GM12875 (cell line): ENCODE results near the gene ZBTB47.

Experiments used
- H3K4me3 ChIP-seq: one replicate; pipeline ENCODE4 v1.5.1; 2011; ENCODE audit warnings: low read depth, low read length, control low read depth
- TF ChIP-seq, protein P1 (sequence below): IDR thresholded peaks from 2 replicates; pipeline ENCODE4 v1.5.1; 2011; ENCODE audit warnings: low read depth, mild to moderate bottlenecking, control low read depth, inconsistent platforms, low read length, moderate library complexity, borderline replicate concordance; ENCODE audit not compliant: insufficient read depth

Gene ZBTB47

DNA sequence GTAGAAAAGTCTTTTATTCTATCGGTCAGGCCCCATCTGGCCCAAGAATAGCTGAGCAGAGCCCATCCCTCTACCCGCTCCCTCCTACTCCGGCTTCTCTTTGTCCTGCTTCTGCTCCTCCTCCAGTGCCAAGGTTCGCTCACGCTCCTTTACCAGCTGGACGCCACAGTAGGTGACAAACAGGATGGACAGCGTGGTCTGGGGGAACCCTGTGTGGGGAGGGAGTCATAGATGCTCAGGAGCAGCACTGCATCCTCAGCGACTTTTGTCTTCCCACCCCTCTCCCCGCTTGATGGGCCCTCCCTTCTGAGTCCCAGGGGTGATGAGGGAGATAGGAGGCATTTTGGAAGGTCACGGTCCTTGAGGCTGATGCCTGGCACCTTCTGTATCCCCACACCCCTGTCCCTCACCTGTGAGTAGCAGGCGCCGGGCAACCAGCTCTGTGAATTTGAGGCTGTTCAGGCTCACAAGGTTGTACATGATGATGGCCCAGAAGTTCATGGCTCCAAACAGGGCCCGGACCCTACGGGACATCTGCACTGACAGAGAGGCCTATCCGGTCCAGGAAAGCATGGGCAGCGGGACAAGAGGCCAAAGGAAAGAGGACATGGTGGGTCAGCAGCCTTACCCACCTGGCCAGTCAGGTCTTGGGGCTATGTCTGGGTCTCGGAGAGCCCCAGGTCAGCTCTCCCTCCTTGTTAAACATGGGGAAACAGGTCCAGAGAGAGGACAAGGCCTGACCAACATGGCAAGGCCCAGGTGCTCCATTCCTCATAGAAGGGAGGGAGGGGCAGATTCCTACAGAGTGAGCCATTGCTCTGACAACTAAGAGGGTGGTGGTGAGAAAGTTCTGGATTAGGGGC lies 39.4 kb downstream of the ZBTB47 start:
- no peak overlapping the region for H3K4me3 ChIP-seq
- TF ChIP-seq, protein P1, sequence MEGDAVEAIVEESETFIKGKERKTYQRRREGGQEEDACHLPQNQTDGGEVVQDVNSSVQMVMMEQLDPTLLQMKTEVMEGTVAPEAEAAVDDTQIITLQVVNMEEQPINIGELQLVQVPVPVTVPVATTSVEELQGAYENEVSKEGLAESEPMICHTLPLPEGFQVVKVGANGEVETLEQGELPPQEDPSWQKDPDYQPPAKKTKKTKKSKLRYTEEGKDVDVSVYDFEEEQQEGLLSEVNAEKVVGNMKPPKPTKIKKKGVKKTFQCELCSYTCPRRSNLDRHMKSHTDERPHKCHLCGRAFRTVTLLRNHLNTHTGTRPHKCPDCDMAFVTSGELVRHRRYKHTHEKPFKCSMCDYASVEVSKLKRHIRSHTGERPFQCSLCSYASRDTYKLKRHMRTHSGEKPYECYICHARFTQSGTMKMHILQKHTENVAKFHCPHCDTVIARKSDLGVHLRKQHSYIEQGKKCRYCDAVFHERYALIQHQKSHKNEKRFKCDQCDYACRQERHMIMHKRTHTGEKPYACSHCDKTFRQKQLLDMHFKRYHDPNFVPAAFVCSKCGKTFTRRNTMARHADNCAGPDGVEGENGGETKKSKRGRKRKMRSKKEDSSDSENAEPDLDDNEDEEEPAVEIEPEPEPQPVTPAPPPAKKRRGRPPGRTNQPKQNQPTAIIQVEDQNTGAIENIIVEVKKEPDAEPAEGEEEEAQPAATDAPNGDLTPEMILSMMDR, result no peak

GRCh38 chr3:42693530-42693930 lies 40.0 kb downstream of the ZBTB47 start:
- TF ChIP-seq, protein P1, result no peak
- no peak overlapping the region for H3K4me3 ChIP-seq

GRCh38 chr3:42694366-42694765 lies 40.9 kb downstream of the ZBTB47 start:
- TF ChIP-seq, protein P1, result no peak

GRCh38 chr3:42696356-42697288 lies 43.1 kb downstream of the ZBTB47 start:
- TF ChIP-seq, protein P1, result no peak
- H3K4me3 ChIP-seq, result no peak overlapping the region

More at GRCh38 chr3:42694366-42694765, 40.9 kb downstream of the ZBTB47 start:
- H3K4me3 ChIP-seq, result no peak overlapping the region

DNA sequence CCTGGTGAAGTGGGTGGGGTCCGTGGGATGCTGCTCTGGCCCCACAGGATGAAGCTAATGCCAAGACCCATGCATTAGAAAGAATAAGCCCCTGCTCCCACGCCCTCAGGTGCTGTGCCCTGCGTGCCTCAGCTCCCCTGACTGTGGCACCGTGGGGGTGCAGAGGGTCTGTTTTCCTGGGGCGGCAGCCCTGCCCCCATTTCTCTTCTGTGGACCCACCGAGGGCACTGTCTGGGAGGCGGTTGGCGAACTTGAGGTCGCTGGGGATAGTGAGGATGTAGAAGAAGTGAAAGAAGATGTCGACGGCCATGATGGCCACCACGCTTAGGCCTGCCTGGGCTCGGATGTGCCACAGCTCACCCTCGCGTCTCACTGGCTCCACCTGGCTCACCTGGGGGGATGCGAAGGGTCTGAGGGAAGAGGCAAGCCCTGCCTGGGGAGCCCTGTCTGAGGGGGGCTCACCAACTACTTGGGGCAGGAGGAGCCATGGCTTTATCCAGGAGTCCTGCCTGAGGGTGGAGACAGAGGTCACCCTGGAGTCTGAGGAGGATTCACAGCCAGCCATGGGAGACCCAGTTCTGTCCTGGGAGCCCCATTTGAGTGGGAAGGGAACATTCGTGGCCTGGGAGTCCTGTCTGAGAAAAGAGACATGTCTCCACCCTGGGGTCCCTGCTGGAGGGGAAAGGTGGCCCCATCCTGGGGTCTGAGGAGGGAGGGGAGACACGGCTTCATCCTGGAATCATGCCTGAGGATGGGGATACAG lies 44.0 kb downstream of the ZBTB47 start:
- TF ChIP-seq, protein P1, result no peak
- H3K4me3 ChIP-seq, result no peak overlapping the region

- TF ChIP-seq, protein P1, result no peak
- H3K4me3 ChIP-seq, result no peak overlapping the region
Measured at GRCh38 chr3:42698216-42698910, 44.9 kb downstream of the ZBTB47 start.
